Activated CD4-positive, CD25-positive, alpha-beta regulatory T cell treated with anti-CD3 and anti-CD28 coated beads, Interleukin-2, amount 50 U/mL, for 16 hours (primary cell): Measurements from ENCODE around the gene SHC3.

Experiments used
- DNase-seq: peaks from one replicate; pipeline ENCODE4 v3.0.0-alpha.2; 2020; ENCODE audit warnings: low read depth, low spot score

Gene SHC3

DNA sequence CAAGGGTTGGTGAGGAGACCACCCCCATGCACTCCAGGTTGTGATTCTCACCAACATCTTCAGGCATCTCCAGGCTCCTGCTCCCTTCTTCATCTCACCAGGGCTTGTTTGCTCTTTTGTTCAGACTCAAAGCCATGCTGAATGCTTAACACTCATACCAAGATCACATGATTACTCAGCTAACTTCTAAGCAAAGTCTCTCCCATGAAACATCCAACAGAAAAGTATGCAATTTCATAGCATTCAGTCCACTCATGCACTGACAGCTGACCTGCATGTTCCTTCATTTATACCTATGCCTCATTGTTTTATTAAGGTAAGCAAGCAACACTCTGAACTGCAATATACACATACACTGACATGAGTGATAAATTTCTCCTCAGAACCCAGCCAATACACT is 69.0 kb downstream of the SHC3 start:
- no peak for DNase-seq

DNA sequence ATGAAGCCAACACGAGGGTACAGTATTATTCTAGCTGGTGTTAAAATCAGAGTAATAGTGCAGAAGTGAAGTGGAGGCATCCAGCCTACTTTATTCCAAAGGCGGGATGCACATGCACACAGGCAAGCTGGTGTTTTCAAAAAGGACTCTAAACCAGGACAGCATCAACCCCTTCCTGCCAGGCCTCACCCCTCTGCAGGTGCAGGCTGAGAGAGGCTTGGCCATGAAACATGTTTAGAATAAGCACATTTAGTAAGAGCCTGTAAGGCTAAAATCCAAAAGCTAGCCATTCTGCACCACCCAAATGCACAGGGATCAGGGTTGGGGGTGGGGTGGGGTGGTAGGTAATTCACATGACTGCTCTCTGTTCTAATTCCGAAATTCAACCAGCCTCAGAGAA is 71.2 kb downstream of the SHC3 start:
- no peak for DNase-seq

DNA sequence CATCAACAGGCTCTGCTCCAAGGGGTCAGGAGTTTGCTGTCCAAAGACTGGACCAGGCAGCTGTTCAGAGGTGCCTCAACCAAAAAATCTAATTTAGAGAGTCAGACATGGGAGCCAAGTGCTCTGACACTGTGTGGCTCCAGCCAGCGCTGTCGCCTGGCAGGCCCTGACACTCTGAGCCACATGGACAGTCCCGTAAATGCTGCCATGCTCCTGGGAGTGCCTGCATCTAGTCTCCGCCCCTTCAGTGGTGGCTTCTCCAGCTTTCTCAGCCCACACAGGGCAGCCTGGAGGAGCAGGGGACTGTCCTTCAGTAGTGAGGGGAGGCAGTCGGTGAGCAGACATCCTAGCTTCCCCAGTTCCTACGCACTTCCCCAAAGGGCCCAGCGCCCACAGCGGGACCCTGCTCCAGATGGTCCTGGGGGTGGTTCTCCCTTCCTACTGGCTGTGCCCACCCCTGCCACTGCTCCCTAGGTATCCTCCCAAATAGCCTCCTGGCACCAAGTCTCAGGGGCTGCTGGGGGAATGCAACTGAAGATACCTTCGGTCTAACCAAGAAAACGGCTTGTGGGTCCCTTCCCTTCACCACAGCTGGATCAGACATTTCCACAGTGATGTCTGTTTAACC is 72.3 kb downstream of the SHC3 start:
- DNase-seq: no peak

DNA sequence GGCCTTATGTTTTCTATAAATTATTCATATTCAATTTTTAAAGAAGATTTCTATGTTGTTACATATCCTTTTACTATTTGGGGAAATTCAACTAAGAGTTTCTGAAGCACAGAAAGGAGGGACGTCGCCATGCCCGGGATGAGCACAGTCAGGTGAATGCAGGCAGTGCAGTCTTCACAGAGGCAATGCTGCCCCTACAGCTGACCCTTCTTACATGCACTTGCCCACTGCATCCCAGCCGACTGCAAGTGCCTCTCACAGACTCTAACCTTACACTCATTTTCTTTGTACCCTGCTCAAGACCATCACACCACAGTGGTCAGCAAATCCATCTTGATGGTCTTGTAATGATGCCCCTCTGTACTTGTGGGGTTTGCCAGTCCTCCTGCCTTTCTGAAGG is 73.8 kb downstream of the SHC3 start:
- DNase-seq: no peak

DNA sequence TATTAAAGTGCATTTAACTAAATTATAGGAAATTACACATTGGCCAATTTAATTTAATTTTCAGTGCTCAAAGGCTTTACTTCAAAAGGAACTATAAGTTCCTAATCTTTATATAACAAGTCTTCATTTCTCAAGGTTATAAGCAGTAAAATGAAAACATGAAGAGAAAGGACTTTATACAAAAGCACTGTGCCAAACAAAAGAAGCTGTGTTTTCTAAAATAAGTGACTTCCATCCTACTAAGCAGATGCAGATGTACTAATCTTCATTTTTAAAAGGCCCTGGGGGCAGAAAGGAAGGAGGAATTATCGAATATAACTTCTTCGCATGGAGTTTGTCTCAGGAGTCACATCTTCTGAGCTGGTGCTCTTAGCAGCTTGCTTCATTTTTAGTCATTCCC is 81.4 kb downstream of the SHC3 start:
- DNase-seq: no peak

DNA sequence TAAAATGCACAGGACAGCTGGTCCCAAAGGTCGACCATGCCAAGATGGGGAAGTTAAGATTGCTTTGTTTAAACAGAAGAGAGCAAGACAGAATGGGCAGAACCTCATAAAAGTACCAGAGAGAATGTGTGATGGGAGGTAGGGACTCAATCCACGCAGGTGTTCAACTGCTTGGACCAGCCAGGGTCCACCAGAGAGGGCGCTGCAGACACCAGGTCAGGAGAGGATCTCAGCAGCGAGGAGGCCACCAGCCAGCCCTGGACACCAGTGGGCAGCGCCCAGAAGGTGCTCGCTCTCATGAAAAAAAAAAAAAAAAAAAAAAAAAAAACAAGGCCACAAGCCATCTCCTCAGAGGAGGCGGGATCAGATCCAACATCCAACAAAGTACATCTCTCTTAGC is 81.8 kb downstream of the SHC3 start:
- no peak for DNase-seq

DNA sequence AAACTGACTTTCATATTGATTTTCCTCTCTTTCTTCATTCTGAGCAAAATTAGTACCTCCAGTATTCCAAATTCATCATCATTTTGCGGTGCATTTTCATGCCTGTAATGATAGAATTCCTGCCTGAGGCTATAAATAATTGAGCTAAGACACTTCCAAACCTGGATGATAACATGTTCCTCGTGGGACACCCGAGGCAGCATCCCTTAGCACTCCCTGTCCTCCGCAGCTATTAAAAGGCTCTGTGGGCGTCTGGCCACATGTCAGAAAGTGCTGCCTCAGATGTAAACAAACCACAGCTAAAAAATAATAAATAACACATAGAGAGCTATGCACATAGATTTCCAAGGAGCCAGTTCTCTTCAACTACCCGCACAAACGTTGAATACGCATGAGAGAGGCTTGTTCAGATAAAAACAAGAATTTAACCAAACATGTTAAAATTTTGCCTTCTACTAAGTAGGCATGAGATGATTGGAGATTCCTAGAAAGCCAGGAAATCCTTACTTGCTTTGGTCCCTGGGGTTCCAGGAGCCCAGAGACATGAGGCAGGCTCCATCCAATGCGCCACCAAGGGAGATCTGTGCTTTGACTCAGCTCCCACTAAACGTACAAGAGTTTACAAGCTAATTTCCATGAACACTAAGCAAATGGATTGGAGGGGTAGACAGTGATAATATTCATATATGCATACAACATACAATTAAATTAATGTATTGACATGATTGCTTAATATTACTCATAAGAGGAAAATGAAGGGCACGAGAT is 82.7 kb downstream of the SHC3 start:
- DNase-seq: no peak

DNA sequence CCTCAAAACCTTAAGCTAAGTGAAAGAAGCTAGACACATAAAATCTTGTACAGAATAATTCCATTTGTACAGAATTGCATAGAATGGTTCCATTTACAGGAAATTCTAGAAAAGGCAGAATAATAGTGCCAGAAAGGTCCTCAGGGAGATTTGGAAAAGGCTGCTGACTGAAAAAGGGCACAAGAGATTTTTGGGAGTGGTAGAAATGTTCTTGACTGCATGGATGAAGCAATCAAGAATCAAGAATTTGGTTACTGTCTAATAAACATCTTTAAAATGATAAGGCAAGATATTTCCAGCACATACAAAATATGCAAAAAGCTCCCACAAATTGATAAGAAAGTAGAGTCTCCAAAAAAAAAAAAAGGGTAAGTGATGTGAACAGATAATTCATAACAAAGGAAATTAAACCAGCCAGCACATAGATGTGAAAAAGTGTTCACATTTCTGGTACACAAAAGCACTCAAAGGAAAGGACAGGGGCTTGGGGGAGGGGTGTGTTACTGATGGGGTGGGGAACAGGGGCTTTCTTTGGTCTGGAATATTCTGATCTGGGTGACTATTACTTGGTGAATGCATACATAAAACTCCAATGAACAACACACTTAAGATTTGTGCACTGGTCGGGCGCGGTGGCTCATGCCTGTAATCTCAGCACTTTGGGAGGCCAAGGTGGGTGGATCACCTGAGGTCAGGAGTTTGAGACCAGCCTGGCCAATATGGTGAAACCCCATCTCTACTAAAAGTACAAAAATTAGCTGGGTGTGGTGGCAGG is 85.2 kb downstream of the SHC3 start:
- DNase-seq: no peak

DNA sequence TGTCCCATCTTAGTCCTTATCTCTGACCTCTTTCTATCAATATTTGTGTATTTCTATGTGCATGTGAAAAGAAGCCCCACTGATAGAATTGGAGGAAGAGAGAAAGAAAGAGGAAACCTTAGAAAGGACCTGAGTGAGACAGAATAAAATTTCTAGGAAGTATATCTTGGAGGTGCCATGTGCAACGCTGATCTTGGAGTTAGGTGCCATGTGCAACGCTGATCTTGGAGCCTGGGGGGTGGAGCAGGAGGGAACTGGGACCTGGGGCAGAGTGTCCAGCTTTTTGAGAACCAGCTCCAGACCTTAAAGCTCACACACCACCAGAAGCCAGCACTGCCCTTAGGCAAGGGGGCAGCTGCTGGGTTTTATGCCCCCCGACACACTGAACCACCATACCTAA is 89.4 kb downstream of the SHC3 start:
- no peak for DNase-seq

DNA sequence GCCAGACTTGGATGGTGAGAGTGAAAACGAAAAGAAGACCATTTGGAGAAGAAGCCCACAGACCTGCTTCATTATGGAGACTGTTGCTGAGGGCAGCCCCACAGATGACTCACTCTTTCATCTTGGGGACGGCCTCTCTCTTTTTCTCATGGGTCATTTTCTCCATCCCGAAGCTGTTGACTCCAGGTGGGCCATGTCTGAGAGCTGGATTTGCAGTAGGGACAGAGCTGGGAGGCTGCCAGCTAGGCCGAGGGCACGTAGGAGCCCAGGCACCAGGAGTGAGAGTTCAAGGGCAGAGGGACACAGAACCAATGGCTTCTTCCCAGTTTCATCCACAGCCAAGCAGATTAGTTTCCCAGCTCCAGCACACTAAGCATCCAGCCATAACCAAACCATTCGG is 95.0 kb downstream of the SHC3 start:
- no peak for DNase-seq

DNA sequence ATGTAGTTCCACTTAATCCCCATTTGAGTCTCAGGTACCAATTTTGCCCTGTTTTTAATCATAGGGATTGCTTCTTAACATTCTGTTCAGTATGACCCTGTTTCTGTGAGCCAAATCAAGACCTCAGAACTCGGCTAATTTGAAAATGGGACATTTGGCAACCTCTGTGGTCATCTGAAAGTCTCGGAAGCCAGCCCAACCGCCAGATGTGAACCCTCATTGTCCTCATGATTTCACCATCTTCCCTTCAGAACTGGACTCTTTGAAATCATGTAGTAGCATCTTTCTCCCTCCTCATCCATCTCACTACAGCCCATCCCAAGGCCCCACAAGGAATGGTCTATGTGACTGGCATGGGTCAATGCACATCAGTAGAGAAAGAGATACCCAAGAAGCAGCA is 98.4 kb downstream of the SHC3 start:
- no peak for DNase-seq

DNA sequence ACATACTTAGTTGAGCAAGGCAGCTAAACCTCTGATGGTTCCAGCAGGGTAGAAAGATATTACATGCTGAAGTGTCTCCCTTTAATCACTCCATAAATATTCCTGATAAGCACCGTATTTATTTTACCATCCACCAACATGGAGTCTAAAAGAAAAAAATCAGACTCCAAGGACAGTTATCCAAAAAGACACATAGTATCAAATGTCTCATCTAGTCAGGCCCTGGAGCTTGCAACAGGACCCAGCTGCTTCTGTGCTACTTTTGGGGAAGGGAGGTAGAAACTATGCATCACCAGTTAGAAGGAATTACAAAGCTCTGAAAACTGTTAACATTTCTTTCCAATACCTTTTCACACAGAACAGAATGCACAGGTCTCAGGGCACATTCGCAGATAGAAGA is 99.2 kb downstream of the SHC3 start:
- DNase-seq: no peak

DNA sequence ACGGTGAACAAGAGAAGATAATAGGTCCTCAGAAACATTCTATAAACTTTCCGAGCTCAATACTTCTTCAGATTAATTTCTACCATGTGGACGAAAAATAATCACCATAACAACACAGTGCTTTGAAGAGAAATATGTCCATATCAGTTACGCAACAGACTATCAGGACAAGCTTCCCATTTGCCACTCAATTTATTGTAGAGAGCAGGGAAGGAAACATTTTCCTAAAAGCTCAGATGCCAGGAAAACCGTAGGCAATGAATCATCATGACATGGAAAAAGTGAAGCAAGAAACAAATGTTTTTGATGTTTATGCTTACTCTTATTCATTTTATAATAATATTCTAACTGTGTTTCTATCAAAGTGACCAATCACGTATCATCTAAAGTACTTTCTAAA is 99.8 kb downstream of the SHC3 start:
- no peak for DNase-seq

DNA sequence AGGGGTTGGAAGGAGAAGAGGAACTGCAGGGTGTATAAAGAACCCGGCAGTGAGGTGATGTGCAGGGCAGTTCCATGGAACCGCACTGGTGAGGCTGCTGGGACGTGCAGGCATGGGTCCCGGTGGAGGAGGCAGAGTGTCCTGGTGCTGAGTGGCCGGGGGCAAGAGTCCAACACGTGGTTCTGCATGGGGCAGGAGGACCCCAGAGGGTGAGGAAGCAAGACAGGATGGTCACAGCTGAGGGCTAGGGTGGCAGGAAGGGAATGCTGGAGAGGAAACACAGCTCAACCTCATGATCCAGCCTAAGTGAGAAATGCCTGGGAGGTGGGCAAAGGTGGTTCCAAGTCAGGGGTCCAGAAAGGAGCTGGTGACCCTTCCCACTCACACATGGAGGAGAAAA is 100.2 kb downstream of the SHC3 start:
- no peak for DNase-seq

DNA sequence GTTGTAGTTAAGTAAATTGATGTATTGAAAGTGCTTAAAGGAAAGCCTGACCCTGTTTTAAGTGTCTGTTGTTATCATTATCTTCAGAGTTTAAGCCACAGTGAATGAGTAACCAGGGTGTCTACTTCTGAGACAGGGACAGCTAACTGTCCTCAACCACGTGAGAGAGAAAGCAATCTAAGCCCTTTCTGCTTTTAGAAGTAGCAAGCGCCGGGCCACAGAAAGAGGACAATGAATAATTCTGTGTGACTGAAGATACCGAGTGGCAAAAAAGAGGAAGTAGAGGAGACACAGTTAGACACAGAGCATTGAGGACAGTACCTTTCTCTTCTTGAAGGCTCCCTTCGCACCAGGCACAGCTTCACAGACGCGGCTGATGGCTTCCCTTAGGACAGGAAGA is 101.1 kb downstream of the SHC3 start:
- DNase-seq: no peak

DNA sequence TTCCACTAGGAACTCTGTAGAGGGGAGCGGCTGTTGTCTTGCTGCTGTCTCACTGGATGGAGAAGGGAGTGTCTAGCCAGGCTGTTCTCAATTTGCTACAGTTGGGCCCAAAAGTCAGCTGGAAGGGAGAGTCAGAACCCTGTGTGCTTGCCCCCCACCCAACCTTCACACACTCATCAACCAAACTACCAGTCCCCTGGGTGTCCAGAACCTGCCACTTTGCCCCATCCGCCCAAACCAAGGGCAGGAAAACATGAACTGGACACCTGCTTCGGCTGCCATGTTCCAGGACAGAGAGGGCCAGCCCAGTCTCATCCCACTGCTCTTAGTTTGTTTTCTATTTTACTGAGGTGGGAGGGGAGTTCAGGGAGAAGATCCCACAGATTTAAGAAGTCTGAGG is 105.2 kb downstream of the SHC3 start:
- DNase-seq: no peak

DNA sequence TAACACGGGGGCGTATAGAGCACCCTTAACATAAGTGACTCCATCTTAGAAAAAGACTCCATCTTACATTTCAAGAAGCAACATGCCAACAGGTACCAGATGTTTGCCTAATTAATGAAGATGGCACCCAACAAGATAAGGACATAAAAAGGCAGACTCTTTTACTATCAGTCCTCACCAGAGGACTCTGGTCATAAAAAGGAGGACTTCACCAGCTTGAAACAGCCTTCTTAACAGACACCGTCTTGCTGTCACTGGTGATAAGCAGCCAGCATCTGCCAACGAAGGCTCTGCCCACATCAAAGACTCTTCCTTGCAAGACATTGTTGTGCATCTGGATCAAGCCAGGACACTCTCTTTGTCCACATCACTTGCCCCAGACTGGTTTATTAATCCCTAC is 107.0 kb downstream of the SHC3 start:
- DNase-seq: no peak

DNA sequence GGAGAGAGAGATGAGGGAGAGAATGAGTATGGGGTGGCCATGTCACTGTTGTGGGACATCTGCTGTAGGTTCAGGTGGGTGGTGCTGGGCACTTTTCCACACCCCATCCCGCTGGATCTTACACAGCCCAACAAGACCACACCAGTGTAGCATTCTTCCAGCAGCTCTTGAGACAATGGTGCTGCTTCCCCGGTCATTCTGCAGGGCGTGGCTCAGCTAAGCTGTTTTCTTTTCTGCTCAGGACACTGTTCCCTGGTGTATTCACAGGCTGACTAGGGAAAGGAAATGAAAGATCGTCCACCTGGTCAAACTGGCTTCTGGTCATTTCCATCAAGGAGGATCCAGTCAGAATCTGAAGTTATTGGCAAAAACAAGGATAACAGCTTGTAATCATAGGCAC is 111.8 kb downstream of the SHC3 start:
- DNase-seq: no peak

DNA sequence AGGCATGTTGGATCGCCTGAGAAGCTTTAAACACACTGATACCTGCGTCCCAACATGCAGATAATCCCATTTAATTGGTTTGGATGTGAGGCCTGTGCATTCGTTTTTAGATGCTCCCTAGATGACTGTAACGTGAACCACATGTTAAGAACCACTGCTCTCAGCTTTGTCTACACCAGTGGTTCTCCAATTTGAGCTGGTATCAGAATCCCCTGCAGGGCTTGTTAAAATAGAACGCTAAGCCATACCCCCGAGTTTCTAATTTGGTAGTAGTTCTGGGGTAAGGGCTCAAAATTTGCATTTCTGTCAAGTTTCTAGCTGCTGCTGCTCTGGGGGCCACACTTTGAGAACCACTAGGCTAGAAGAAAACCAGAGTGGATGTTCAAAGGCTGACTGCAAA is 112.7 kb downstream of the SHC3 start:
- no peak for DNase-seq

DNA sequence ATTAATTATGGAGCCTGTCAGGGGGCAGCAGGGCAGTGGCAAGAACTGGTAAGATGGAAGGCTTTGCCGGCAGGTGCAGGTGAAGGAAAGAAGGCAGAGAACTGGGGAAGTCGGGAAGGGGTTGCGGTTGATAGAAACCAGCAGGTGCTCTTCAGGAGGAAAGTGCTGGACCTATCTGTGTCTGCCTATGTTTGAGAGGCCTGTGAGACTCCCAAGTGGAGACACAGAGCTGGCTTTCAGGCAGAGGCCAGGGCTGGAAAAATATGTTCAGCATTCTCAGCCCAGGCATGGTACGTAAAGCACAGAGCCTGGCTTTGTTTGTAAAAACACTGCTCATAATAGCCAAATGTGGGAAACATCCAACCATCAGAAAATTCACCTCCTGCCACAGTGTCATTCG is 117.8 kb downstream of the SHC3 start:
- no peak for DNase-seq

DNA sequence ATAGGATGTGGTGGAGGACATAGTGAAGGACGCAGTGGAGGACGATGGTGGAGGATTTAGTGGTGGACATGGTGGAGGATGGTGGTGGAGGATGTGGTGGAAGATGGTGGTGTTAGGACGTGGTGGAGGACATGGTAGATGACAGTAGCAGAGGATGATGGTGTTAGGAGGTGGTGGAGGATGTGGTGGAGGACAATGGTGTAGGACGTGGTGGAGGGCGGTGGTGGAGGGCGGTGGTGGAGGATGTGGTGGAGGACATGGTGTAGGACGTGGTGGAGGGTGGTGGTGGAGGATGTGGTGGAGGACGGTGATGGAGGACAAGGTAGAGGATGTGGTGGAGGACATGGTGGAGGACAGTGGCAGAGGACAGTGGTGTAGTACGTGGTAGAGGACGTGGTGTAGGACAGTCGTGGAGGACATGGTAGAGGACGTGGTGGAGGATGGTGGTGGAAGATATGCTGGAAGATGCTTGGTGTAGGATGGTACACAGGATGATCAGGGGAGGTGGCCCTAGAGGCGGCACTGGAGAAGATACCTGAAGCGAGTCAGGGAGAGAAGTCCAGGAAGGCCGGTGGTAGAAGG is 118.6 kb downstream of the SHC3 start:
- no peak for DNase-seq

DNA sequence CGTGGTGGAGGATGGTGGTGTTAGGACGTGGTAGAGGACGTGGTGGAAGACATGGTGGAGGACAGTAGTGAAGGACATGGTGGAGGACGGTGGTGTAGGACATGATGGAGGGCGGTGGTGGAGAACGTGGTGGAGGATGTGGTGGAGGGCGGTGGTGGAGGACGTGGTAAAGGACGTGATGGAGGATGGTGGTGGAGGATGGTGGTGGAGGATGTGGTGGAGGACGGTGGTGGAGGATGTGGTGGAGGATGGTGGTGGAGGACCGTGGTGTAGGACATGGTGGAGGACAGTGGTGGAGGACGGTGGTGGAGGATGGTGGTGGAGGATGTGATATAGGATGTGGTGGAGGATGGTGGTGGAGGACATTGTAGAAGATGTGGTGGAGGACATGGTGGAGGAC is 119.7 kb downstream of the SHC3 start:
- DNase-seq: no peak
